GM12878 (cell line): ENCODE results near the gene TMEM53. TPM values are rescaled to one million over a fixed set of nuclear protein-coding genes. Genes with fewer than 3 reads are reported as not detected.

Experiments
- ATAC-seq: fragments of 200-7000 bp; cut with Tn5 transposase; 3 replicates; pipeline ENCODE4 v1.9.1; 2020; ENCODE audit warnings: mild to moderate bottlenecking, moderate library complexity
- BruUV-seq: library from RNA; stranded (reverse); fragments of 400-500 nt; replicated peaks from 2 replicates; lab custom pipeline; 2021; lab: Mats Ljungman, UMichigan
- CTCF ChIA-PET: fragments of 300-600 bp; sonication (Branson Sonifier 250); formaldehyde crosslinking; extraction: SDS; loops from one replicate; lab custom pipeline; 2021; ENCODE audit warnings: inconsistent platforms; lab: Yijun Ruan, JAX
- POLR2A ChIA-PET: fragments of 350-600 bp; formaldehyde crosslinking; extraction: SDS; loops from one replicate; lab custom pipeline; 2021; ENCODE audit warnings: inconsistent platforms; lab: Charles Lee
- RAD21 ChIA-PET: fragments of 300-600 bp; sonication (Branson Sonifier 250); formaldehyde crosslinking; loops from one replicate; lab custom pipeline; 2023; ENCODE audit warnings: antibody characterized with exemption; ENCODE audit not compliant: unreplicated experiment; lab: Charles Lee
- SMC1A ChIA-PET: fragments of 300-600 bp; sonication (Branson Sonifier 250); formaldehyde crosslinking; loops from one replicate; lab custom pipeline; 2023; ENCODE audit not compliant: unreplicated experiment, uncharacterized antibody; lab: Charles Lee
- DNase-seq: peaks from one replicate; pipeline ENCODE4 v3.0.0-alpha.2; 2011; ENCODE audit warnings: low read depth, low spot score
- FAIRE-seq: peaks from 3 replicates; lab custom pipeline; 2011; peaks lifted over from hg19 to GRCh38; lab: Jason Lieb, UNC
- H2AFZ ChIP-seq: 2 replicates; pipeline ENCODE4 v1.6.0; 2011; ENCODE audit warnings: low read depth, low read length, control low read depth; ENCODE audit not compliant: control insufficient read depth
- H3K27ac ChIP-seq: 2 replicates; pipeline ENCODE4 v1.5.1; 2011; ENCODE audit warnings: control low read depth; ENCODE audit not compliant: control insufficient read depth, insufficient read depth
- H3K27me3 ChIP-seq, 2 experiments: replicated peaks in 1 of 2; 2 replicates each; pipeline versions ENCODE4 v1.6.0 to v1.6.1; 2011; ENCODE audit warnings: low read length in 1 of 2; ENCODE audit not compliant: control insufficient read depth in 2 of 2, insufficient read depth in 2 of 2
- H3K36me3 ChIP-seq, 2 experiments: 2 replicates each; pipeline ENCODE4 v1.5.1; 2011; ENCODE audit warnings: low read length in 1 of 2; ENCODE audit not compliant: control insufficient read depth in 2 of 2, insufficient read depth in 2 of 2
- H3K4me1 ChIP-seq: 2 replicates; pipeline ENCODE4 v1.6.1; 2011; ENCODE audit warnings: mild to moderate bottlenecking, low read length, moderate library complexity, mixed read lengths; ENCODE audit not compliant: control insufficient read depth, insufficient read depth
- H3K4me2 ChIP-seq: 2 replicates; pipeline ENCODE4 v1.6.0; 2011; ENCODE audit warnings: control low read depth; ENCODE audit not compliant: control insufficient read depth, insufficient read depth
- H3K4me3 ChIP-seq: fragments of 200-600 bp; sonication (generic); 2 replicates; pipeline ENCODE4 v1.5.1; 2016
- H3K79me2 ChIP-seq: 2 replicates; pipeline ENCODE4 v1.6.0; 2011; ENCODE audit warnings: low read length; ENCODE audit not compliant: control insufficient read depth, insufficient read depth
- H3K9ac ChIP-seq: 2 replicates; pipeline ENCODE4 v1.8.0; 2011; ENCODE audit warnings: low read length, control low read depth, mixed read lengths; ENCODE audit not compliant: control insufficient read depth, insufficient read depth
- H3K9me3 ChIP-seq: replicated peaks from 3 replicates; pipeline ENCODE4 v1.5.1; 2011; ENCODE audit warnings: mild to moderate bottlenecking, low read length; ENCODE audit not compliant: control insufficient read depth, insufficient read depth
- H4K20me1 ChIP-seq: 2 replicates; pipeline ENCODE4 v1.6.0; 2011; ENCODE audit not compliant: control insufficient read depth, insufficient read depth
- CBFB ChIP-seq: IDR thresholded peaks from 2 replicates; pipeline ENCODE4 v1.6.1; 2016; ENCODE audit warnings: antibody characterized with exemption, low read depth
- CBX3 ChIP-seq: fragments of 200-600 bp; sonication (generic); IDR thresholded peaks from 2 replicates; pipeline ENCODE4 v1.6.1; 2016; ENCODE audit warnings: low read depth, borderline replicate concordance
- CREM ChIP-seq: IDR thresholded peaks from 2 replicates; pipeline ENCODE4 v1.6.1; 2014; ENCODE audit warnings: antibody characterized with exemption, low read depth
- POLR2AphosphoS5 ChIP-seq: IDR thresholded peaks from 2 replicates; pipeline ENCODE4 v1.6.1; 2011; ENCODE audit warnings: mild to moderate bottlenecking, low read length, inconsistent platforms
- SIN3A ChIP-seq: IDR thresholded peaks from 2 replicates; pipeline ENCODE4 v1.6.1; 2012; ENCODE audit warnings: low read depth, low read length, improper control_type of control experiment
- SMC3 ChIP-seq: IDR thresholded peaks from 2 replicates; pipeline ENCODE4 v1.6.1; 2011; ENCODE audit warnings: low read length, improper control_type of control experiment, borderline replicate concordance
- ZNF687 ChIP-seq: fragments of 450-650 bp; IDR thresholded peaks from 2 replicates; pipeline ENCODE4 v1.6.1; 2017; ENCODE audit warnings: mild to moderate bottlenecking, moderate library complexity
- WGBS: methylation state at CpG from one replicate; pipeline ENCODE4 v1.1.6; 2016; ENCODE audit warnings: low lambda C conversion rate; ENCODE audit not compliant: insufficient replicate concordance, insufficient coverage; ENCODE audit errors: missing lambda C conversion rate; 5-methylcytosine and 5-hydroxymethylcytosine counted together
- in situ Hi-C: fragments of 300-500 bp; cut with MboI; formaldehyde crosslinking; loops from 9 replicates; pipeline ENCODE4 v1.14.3; 2018; ENCODE audit warnings: mixed read lengths
- intact Hi-C: fragments of 100-400 bp; cut with micrococcal nuclease; formaldehyde crosslinking; loops from one replicate; pipeline ENCODE4 v1.14.2; 2022; ENCODE audit not compliant: unreplicated experiment
- polyA plus RNA-seq, 11 experiments: library from polyadenylated mRNA; depleted of rRNA in 4 of 11; unstranded in 6 of 11; stranded (reverse) in 5 of 11; fragments of >200 nt; fragmentation: Nextera tagmentation in 4 of 11; fragmentation: Illumina TruSeq in 1 of 11; extraction: Ambion mirVana in 4 of 11; extraction: Trizol in 1 of 11; gene quantifications; 1 replicate in 1 of 11; 2 replicates in 10 of 11; pipeline versions ENCODE4 v1.2.1 to v1.2.3, GENCODE V29; 2011 to 2016; ENCODE audit warnings: inconsistent platforms in 2 of 11, missing spikeins in 2 of 11, low read depth in 1 of 11
- total RNA-seq, 4 experiments: library from RNA; depleted of rRNA in 3 of 4; stranded (reverse); fragments of >200 nt in 3 of 4; fragmentation: Illumina TruSeq in 1 of 4; extraction: Trizol in 1 of 4; gene quantifications; 2 replicates each; pipeline versions ENCODE4 v1.2.1 to v1.2.3, GENCODE V29; 2013 to 2021
- TF ChIP-seq, protein P1 (sequence below): IDR thresholded peaks from 2 replicates; pipeline ENCODE4 v1.6.1; 2012; ENCODE audit warnings: improper control_type of control experiment, low read depth, low read length; ENCODE audit not compliant: insufficient replicate concordance
- TF ChIP-seq, protein P2 (sequence below): fragments of 150-350 bp; IDR thresholded peaks from 2 replicates; pipeline ENCODE4 v1.6.1; 2014; ENCODE audit warnings: mild to moderate bottlenecking, low read depth, low read length

The TMEM53 gene
- total and polyA plus RNA-seq, 10 of the 15 experiments (the other 5 are each of a cell fraction or from before 2014, with no cell fraction given): 3.1 to 23.9 (median 11.1) TPM

- ChIA-PET CTCF (no interaction called here), RAD21 (no interaction called here), SMC1A (interaction anchor here (1.0 kb wide), 1 partner anchor 52 kb away, joined by 3 read pairs; no protein-coding TSS in a partner anchor), POLR2A (interaction anchor here (0.5 kb wide), 1 partner anchor 83 kb away, joined by 3 read pairs; no protein-coding TSS in a partner anchor)
- no peaks in the 10 kb centered on the region for H3K79me2 ChIP-seq
- H3K4me2 ChIP-seq: no peak overlapping the region
- TF ChIP-seq SMC3: no peak
- no peak for TF ChIP-seq ZNF687
- TF ChIP-seq, protein P1, sequence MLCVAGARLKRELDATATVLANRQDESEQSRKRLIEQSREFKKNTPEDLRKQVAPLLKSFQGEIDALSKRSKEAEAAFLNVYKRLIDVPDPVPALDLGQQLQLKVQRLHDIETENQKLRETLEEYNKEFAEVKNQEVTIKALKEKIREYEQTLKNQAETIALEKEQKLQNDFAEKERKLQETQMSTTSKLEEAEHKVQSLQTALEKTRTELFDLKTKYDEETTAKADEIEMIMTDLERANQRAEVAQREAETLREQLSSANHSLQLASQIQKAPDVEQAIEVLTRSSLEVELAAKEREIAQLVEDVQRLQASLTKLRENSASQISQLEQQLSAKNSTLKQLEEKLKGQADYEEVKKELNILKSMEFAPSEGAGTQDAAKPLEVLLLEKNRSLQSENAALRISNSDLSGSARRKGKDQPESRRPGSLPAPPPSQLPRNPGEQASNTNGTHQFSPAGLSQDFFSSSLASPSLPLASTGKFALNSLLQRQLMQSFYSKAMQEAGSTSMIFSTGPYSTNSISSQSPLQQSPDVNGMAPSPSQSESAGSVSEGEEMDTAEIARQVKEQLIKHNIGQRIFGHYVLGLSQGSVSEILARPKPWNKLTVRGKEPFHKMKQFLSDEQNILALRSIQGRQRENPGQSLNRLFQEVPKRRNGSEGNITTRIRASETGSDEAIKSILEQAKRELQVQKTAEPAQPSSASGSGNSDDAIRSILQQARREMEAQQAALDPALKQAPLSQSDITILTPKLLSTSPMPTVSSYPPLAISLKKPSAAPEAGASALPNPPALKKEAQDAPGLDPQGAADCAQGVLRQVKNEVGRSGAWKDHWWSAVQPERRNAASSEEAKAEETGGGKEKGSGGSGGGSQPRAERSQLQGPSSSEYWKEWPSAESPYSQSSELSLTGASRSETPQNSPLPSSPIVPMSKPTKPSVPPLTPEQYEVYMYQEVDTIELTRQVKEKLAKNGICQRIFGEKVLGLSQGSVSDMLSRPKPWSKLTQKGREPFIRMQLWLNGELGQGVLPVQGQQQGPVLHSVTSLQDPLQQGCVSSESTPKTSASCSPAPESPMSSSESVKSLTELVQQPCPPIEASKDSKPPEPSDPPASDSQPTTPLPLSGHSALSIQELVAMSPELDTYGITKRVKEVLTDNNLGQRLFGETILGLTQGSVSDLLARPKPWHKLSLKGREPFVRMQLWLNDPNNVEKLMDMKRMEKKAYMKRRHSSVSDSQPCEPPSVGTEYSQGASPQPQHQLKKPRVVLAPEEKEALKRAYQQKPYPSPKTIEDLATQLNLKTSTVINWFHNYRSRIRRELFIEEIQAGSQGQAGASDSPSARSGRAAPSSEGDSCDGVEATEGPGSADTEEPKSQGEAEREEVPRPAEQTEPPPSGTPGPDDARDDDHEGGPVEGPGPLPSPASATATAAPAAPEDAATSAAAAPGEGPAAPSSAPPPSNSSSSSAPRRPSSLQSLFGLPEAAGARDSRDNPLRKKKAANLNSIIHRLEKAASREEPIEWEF: no peak
- no peak for TF ChIP-seq POLR2AphosphoS5
- TF ChIP-seq CBFB: no peak
- TF ChIP-seq, protein P2, sequence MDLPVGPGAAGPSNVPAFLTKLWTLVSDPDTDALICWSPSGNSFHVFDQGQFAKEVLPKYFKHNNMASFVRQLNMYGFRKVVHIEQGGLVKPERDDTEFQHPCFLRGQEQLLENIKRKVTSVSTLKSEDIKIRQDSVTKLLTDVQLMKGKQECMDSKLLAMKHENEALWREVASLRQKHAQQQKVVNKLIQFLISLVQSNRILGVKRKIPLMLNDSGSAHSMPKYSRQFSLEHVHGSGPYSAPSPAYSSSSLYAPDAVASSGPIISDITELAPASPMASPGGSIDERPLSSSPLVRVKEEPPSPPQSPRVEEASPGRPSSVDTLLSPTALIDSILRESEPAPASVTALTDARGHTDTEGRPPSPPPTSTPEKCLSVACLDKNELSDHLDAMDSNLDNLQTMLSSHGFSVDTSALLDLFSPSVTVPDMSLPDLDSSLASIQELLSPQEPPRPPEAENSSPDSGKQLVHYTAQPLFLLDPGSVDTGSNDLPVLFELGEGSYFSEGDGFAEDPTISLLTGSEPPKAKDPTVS: no peak
- no peak for TF ChIP-seq CBX3
- no peak for TF ChIP-seq CREM
- TF ChIP-seq SIN3A: no peak
- H4K20me1 ChIP-seq: no peaks in the 10 kb centered on the region
- DNase-seq (no peak), ATAC-seq (no peak), FAIRE-seq (no peak)
- H3K27me3 ChIP-seq: no peaks in the 10 kb centered on the region
- 100% methylated on average over 1 of the region's 1 CpG for WGBS
- H3K36me3 ChIP-seq: no peaks in the 10 kb centered on the region
- no peak overlapping the region for H3K9ac ChIP-seq
- intact Hi-C loops: no loop called here
- no peaks in the 10 kb centered on the region for H3K9me3 ChIP-seq
- H2AFZ ChIP-seq: no peak overlapping the region
- H3K27ac ChIP-seq: no peak overlapping the region
- no peak overlapping the region for H3K4me3 ChIP-seq
- BruUV-seq: no TSS peak
- peaks cover 29% of the 10 kb centered on the region for H3K4me1 ChIP-seq
- in situ Hi-C loops: no loop called here
Measured at GRCh38 chr1:44700573-44700972, 26.3 kb upstream of the TMEM53 start.
